Measurements from ENCODE around the gene BAIAP2L2.
"Not testable (repeated sequence)": the region's sequence is repeated elsewhere in the genome, so short reads cannot be mapped to it uniquely, and the experiment has no call there.

Gene BAIAP2L2

DNA sequence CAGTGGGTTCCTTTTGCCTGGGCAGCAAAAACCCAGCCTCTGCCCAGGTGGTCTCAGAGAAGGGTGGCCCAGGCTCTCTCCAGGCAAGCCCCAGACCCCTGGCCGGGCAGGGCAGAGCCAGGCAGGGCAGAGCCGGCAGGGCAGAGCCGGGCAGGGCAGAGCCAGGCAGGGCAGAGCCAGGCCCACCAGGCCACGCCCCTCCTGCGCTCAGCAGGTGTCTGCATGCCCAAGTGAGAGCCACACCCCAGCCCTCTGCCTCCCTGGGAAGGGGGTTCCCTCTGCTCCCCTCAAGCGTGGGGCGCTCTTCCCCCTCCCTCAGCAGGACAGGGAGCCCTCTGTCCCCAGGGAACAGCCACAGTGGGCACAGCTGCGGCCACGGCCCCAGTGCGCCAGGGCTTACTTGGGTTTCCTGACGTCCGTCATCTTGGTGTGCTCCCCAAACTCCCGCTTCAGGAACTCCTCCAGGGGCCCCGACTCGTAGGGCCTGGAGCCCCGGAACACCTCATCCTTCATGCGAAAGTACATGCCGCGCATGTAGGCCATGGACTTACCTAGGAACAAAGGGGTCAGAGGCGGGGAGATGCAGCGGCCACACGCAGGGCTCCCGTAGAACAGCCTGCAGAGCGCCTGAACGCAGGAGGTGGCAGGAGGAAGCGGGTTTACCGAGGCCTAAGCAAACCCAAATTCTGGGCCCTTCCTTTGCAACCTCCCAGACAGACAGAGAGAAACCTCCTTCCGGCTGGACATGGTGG, 10.1 kb upstream of the BAIAP2L2 start:
- no peak for DNase-seq (ENCODE audit: low read depth in 1 of 2, low spot score in 1 of 2)
- Histone ChIP-seq H3K27me3 (ENCODE audit: insufficient read depth, poor library complexity, severe bottlenecking) (no peaks in the 10 kb centered on the region), H3K27ac (replicated peaks) (no peak overlapping the region), H3K4me3 (replicated peaks; ENCODE audit: insufficient read depth, low read length) (no peak overlapping the region)
- TF ChIP-seq, protein P1, sequence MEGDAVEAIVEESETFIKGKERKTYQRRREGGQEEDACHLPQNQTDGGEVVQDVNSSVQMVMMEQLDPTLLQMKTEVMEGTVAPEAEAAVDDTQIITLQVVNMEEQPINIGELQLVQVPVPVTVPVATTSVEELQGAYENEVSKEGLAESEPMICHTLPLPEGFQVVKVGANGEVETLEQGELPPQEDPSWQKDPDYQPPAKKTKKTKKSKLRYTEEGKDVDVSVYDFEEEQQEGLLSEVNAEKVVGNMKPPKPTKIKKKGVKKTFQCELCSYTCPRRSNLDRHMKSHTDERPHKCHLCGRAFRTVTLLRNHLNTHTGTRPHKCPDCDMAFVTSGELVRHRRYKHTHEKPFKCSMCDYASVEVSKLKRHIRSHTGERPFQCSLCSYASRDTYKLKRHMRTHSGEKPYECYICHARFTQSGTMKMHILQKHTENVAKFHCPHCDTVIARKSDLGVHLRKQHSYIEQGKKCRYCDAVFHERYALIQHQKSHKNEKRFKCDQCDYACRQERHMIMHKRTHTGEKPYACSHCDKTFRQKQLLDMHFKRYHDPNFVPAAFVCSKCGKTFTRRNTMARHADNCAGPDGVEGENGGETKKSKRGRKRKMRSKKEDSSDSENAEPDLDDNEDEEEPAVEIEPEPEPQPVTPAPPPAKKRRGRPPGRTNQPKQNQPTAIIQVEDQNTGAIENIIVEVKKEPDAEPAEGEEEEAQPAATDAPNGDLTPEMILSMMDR (IDR thresholded peaks at IDR 0.05; ENCODE audit: insufficient read depth, low read length): no peak
- TF ChIP-seq SPI1 (IDR thresholded peaks at IDR 0.05; ENCODE audit: borderline replicate concordance, low read depth) (no peak), POLR2AphosphoS5 (IDR thresholded peaks at IDR 0.05; ENCODE audit: low read depth) (no peak)
- TF ChIP-seq, protein P2, sequence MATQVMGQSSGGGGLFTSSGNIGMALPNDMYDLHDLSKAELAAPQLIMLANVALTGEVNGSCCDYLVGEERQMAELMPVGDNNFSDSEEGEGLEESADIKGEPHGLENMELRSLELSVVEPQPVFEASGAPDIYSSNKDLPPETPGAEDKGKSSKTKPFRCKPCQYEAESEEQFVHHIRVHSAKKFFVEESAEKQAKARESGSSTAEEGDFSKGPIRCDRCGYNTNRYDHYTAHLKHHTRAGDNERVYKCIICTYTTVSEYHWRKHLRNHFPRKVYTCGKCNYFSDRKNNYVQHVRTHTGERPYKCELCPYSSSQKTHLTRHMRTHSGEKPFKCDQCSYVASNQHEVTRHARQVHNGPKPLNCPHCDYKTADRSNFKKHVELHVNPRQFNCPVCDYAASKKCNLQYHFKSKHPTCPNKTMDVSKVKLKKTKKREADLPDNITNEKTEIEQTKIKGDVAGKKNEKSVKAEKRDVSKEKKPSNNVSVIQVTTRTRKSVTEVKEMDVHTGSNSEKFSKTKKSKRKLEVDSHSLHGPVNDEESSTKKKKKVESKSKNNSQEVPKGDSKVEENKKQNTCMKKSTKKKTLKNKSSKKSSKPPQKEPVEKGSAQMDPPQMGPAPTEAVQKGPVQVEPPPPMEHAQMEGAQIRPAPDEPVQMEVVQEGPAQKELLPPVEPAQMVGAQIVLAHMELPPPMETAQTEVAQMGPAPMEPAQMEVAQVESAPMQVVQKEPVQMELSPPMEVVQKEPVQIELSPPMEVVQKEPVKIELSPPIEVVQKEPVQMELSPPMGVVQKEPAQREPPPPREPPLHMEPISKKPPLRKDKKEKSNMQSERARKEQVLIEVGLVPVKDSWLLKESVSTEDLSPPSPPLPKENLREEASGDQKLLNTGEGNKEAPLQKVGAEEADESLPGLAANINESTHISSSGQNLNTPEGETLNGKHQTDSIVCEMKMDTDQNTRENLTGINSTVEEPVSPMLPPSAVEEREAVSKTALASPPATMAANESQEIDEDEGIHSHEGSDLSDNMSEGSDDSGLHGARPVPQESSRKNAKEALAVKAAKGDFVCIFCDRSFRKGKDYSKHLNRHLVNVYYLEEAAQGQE (IDR thresholded peaks at IDR 0.05; ENCODE audit: insufficient replicate concordance, low read depth): no peak

GRCh38 chr22:38118747-38119146, 8.3 kb upstream of the BAIAP2L2 start:
- H3K27me3 ChIP-seq (ENCODE audit: insufficient read depth, poor library complexity, severe bottlenecking); H3K27ac ChIP-seq (replicated peaks); H3K4me3 ChIP-seq (replicated peaks; ENCODE audit: insufficient read depth, low read length); DNase-seq (ENCODE audit: low read depth in 1 of 2, low spot score in 1 of 2): not testable (repeated sequence)

DNA sequence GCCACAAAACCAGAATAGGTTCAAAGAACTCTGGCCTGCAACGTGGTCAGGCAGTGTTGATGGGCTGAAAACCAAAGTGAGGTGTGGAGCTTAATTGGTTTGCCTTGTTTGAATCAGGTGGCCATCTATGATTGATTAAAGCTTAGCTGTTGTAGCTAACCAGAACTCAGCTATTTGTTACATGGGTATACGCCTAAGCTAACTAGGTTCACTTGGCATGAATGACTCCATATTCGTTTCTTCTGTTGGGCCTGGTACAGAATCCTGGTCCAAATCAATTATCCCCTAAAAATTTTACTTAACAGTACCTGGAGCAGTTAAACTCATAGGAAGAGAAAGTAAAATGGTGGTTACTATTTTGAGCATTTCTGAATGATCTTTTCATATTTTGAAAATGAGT, 7.7 kb upstream of the BAIAP2L2 start:
- TF ChIP-seq POLR2AphosphoS5 (IDR thresholded peaks at IDR 0.05; ENCODE audit: low read depth) (no peak), GABPA (IDR thresholded peaks at IDR 0.05; ENCODE audit: low read depth) (no peak), SPI1 (IDR thresholded peaks at IDR 0.05; ENCODE audit: borderline replicate concordance, low read depth) (no peak)
- TF ChIP-seq, protein P2 (IDR thresholded peaks at IDR 0.05; ENCODE audit: insufficient replicate concordance, low read depth): no peak
- TF ChIP-seq, protein P1 (IDR thresholded peaks at IDR 0.05; ENCODE audit: insufficient read depth, low read length): no peak
- no peak for DNase-seq (ENCODE audit: low read depth in 1 of 2, low spot score in 1 of 2)
- no peak overlapping the region for H3K4me3 ChIP-seq (replicated peaks; ENCODE audit: insufficient read depth, low read length)
- H3K27me3 ChIP-seq (ENCODE audit: insufficient read depth, poor library complexity, severe bottlenecking): no peaks in the 10 kb centered on the region
- H3K27ac ChIP-seq (replicated peaks): no peak overlapping the region

DNA sequence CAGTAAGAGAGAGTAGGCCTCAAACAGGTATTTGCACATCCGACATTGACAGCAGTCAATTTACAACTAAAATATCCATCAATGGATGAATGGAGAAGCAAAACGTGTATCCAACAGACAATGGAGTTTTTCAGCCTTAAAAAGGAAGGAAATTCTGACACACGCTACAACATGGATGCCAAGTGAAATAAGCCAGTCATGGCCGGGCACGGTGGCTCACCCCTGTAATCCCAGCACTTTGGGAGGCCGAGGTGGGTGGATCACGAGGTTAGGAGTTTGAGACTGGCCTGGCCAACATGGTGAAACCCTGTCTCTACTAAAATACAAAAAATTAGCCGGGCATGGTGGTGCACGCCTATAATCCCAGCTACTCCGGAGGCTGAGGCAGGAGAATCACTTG, 7.1 kb upstream of the BAIAP2L2 start:
- DNase-seq (ENCODE audit: low read depth in 1 of 2, low spot score in 1 of 2); H3K4me3 ChIP-seq (replicated peaks; ENCODE audit: insufficient read depth, low read length); H3K27ac ChIP-seq (replicated peaks); H3K27me3 ChIP-seq (ENCODE audit: insufficient read depth, poor library complexity, severe bottlenecking): not testable (repeated sequence)

Measured in HL-60 (cell line).